RWPE1 (cell line): ENCODE measurements around the gene GPX7.

Source experiments
- CTCF ChIA-PET: fragments of 350-600 bp; sonication (Branson Sonifier 250); formaldehyde crosslinking; extraction: SDS; loops from one replicate; lab custom pipeline; 2021; lab: Yijun Ruan, JAX
- POLR2A ChIA-PET: fragments of 400-600 bp; formaldehyde crosslinking; extraction: SDS; loops from one replicate; lab custom pipeline; 2020; ENCODE audit warnings: antibody characterized with exemption; ENCODE audit not compliant: low non-redundant PET; lab: Yijun Ruan, JAX
- DNase-seq: peaks from one replicate; pipeline ENCODE4 v3.0.0; 2012; ENCODE audit warnings: low spot score
- H3K27ac ChIP-seq: fragments of 450-650 bp; 2 replicates; pipeline ENCODE4 v1.5.1; 2017
- TF ChIP-seq, protein P1 (sequence below): fragments of 450-650 bp; conservative IDR thresholded peaks from 2 replicates; pipeline ENCODE4 v1.5.1; 2017; ENCODE audit warnings: low read depth, mild to moderate bottlenecking

Gene GPX7

DNA sequence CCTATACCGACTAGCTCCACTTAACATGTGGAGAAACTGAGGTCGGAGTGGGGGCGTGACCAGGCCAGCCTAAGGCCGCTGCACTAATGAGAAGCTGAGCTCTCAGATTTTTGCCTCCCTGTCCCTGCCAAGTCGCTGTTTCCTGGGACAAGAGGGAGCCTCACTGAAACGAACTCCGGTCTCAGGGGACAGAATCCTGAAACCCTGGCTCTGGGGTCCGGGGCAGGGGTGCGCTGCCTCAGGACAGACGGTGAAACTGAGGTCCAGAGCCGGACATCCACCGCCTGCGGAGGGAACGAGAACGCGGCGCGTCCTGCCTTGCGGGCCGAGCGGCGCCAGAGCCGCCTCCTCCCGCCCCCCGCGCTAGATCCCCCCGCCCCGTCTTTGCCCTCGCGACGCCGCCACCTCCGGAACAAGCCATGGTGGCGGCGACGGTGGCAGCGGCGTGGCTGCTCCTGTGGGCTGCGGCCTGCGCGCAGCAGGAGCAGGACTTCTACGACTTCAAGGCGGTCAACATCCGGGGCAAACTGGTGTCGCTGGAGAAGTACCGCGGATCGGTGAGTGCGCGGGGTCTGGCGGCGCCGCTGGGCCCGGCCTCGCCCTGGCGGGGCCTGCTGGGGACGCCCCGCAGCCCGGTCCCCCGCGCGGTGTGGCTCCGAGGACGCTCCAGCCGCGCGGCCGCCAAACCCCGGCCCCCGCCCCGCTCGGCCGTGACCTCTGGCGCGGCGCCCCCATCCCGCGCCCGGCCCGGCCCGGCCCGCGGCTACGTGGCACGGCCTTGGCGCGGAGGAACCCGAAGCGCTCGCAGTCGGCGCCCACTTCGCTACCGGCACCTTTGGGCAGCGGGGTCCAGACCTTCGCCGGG lies at the start of gene GPX7:
Gene GPX7 (plus strand): TSS at position 381 of the 865 bp plus-strand sequence. CDS start 39 bp downstream, at position 420.
- no peak within 1 kb of the TSS for H3K27ac ChIP-seq
- no peak for DNase-seq
- ChIA-PET CTCF (interaction anchor here (0.8 kb wide), 1 partner anchor 83 kb away, joined by 3 read pairs; no protein-coding TSS in a partner anchor), POLR2A (no interaction called here)
- TF ChIP-seq, protein P1, sequence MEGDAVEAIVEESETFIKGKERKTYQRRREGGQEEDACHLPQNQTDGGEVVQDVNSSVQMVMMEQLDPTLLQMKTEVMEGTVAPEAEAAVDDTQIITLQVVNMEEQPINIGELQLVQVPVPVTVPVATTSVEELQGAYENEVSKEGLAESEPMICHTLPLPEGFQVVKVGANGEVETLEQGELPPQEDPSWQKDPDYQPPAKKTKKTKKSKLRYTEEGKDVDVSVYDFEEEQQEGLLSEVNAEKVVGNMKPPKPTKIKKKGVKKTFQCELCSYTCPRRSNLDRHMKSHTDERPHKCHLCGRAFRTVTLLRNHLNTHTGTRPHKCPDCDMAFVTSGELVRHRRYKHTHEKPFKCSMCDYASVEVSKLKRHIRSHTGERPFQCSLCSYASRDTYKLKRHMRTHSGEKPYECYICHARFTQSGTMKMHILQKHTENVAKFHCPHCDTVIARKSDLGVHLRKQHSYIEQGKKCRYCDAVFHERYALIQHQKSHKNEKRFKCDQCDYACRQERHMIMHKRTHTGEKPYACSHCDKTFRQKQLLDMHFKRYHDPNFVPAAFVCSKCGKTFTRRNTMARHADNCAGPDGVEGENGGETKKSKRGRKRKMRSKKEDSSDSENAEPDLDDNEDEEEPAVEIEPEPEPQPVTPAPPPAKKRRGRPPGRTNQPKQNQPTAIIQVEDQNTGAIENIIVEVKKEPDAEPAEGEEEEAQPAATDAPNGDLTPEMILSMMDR, result no peak

DNA sequence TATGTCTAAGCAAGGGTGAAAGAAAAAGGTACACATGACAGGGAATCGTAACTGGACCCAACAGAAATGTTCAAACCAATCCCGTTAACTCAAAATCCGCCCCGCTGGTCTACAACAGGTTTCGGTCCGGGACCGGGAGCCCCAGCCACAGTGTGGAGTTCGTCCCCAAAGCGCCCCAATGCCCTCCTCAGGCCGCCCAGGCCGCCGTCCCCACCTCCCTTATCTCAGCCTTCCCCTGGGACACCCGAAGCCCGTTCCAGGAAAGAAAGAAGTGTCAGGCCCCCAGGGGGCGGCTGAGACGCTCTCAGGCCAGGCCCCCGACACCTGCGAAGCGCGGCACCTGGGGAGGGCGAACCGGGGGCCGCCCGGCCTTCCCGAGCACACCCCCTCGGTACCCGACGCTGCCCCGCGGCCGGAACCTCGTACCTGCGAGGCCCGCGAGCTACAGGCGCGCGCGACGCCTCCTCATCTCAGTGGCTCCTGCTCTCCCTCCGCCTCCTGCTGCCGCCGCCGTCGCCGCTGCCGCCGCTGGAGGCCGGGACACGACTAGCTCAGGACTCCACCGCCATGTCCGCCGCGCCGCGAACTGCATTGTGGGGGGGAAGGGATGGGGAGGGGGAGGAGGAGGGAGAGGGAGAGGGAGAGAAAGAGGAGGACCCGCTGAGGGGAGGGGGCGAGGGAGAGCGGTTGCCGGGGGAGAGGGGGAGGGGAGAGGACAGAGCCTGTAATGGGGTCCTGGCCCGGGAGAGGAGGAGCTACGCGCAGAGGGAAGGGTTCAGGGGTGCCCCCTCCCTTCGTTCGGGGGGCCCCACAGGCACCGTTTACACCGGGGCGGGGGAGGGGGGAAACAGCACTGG lies 49.4 kb upstream of the GPX7 start, which contains the start of gene TUT4:
Gene TUT4 (minus strand): TSS at position 588 of the 857 bp plus-strand sequence. CDS start 26,812 bp downstream, outside the sequence.
- peak within 1 kb of the TSS; percentile 94 for H3K27ac ChIP-seq
- TF ChIP-seq, protein P1, result no peak
- DNase-seq, result peak; percentile 42
- ChIA-PET CTCF (no interaction called here), POLR2A (interaction anchor here (0.6 to 0.7 kb wide), 2 partner anchors 74 to 113 kb away, joined by 4 to 5 read pairs; no protein-coding TSS in a partner anchor)

DNA sequence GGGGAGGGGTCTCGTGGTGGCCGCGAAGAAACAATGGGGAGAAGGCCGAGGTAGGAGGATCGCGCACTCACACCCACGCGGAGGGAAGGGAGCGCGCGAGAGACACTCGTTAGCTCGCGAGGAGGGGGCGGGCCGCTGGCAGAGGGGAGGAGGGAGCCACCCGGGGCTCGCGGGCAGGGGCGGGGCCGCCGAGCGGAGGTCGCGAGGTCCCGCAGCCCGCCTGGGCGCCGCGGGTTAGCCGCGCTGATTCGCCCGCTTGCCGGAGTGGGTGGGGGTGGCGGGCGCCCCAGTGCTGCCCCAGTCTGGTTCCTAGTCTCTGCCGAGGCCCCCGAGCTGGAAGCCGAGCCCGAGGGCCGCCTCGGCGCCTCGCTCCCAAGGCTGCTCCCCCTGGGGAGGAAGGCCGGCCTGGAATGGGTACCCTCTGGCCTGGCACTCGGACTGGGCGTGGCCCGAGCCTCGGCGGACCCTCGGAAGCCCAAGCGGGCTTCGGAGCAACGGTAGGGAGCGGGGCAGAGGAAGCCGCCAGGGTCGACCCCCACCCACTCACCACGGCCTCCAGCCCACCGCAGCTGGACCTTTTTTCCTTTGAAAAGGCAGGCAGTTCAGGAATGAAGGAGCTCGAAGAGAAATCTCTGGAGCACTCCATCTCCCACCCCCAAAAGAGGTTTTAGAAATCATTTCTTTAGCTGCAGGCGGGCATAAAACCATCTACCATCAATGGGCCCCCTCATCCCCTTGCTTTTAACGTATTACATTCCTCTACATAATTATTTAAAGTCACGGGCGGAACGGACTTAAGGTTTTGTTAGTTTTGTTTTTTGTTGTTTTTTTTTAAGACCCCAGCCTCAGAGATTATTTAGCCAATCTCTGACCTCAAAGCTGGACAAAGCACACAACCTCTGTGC lies 48.6 kb upstream of the GPX7 start:
- DNase-seq, result peak; percentile 65
- POLR2A ChIA-PET, result interaction anchor here (0.7 kb wide), 1 partner anchor 112 kb away, joined by 4 read pairs; no protein-coding TSS in a partner anchor

DNA sequence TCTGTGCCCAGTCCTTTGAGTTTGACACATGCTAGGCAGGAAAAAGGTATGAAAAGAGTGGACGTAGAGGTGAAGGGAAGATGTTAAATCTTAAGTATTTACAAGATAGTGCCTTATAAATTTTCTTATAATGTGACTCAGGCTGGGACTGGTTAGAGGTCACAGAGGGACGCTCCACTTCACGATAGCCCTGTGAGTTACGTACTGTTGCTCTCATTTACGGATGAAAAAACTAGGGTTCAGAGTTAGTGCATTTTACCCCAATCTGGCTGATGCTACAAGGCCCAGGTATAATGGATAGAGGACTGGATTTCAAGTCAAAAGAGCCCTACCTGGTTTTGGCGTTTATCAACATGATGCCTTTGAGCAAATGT lies 47.9 kb upstream of the GPX7 start:
- DNase-seq, result no peak
- CTCF ChIA-PET, result no interaction called here
- TF ChIP-seq, protein P1, result no peak
- no peak overlapping the region for H3K27ac ChIP-seq
- POLR2A ChIA-PET, result no interaction called here

More for the DNA sequence above, 48.6 kb upstream of the GPX7 start:
- peak overlapping the region; percentile 94 for H3K27ac ChIP-seq
- TF ChIP-seq, protein P1, result no peak
- CTCF ChIA-PET, result interaction anchor here (0.6 to 0.7 kb wide), 2 partner anchors 15 to 137 kb away, joined by 3 to 5 read pairs; no protein-coding TSS in a partner anchor

DNA sequence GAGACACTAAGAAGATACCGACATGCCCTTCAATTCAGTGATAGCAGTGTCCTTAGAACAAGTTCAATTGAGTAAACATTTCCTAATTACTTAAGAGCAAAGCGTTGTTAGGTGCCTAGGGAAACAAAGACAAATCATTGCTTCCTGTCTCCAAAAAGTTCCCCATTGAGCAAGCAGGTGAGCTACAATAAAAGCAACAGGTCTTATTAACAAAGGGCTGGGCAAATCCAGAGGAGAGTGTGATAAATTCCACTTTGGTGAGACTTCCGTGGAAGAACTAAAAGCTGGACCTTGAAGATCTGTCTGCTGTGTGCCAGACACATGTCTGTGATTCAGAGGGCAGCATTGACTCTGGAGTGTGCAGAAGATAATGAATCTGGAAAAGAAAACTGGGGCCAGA lies 47.4 kb upstream of the GPX7 start:
- ChIA-PET POLR2A (no interaction called here), CTCF (no interaction called here)
- TF ChIP-seq, protein P1, result no peak
- no peak overlapping the region for H3K27ac ChIP-seq
- DNase-seq, result no peak
